Astrocyte (in vitro differentiated cells and primary cell): ENCODE measurements around the gene RNPS1.

Experiments
- EZH2 ChIP-seq: IDR thresholded peaks from 2 replicates; pipeline ENCODE4 v1.6.1; 2012; ENCODE audit warnings: mild to moderate bottlenecking, low read length, inconsistent platforms; ENCODE audit not compliant: insufficient read depth
- TF ChIP-seq, protein P1 (sequence below): IDR thresholded peaks from 2 replicates; pipeline ENCODE4 v1.5.1; 2011; ENCODE audit warnings: low read depth, mild to moderate bottlenecking, inconsistent platforms, low read length, moderate library complexity; ENCODE audit not compliant: insufficient read depth

DNA sequence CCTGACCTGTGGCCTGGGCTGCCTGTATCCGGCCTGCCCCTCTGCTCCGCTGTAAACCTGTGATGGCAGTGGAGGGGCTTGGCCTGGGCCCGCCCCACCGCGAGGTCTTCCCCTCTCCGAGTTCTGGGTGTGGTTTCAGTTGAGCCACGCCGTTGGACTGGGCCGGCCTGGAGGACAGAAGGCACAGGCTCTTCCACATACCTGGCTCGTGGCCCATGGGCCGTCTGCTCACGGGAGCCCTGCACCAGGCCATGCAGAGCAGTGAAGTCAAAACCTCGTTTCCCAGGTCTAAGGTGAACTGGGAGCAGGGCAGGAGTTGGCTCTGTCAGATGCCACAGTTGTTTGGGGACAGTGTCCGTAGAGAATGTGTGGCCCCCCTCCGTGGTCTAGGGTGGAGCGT, 5.6 kb upstream of the RNPS1 start:
- TF ChIP-seq, protein P1, sequence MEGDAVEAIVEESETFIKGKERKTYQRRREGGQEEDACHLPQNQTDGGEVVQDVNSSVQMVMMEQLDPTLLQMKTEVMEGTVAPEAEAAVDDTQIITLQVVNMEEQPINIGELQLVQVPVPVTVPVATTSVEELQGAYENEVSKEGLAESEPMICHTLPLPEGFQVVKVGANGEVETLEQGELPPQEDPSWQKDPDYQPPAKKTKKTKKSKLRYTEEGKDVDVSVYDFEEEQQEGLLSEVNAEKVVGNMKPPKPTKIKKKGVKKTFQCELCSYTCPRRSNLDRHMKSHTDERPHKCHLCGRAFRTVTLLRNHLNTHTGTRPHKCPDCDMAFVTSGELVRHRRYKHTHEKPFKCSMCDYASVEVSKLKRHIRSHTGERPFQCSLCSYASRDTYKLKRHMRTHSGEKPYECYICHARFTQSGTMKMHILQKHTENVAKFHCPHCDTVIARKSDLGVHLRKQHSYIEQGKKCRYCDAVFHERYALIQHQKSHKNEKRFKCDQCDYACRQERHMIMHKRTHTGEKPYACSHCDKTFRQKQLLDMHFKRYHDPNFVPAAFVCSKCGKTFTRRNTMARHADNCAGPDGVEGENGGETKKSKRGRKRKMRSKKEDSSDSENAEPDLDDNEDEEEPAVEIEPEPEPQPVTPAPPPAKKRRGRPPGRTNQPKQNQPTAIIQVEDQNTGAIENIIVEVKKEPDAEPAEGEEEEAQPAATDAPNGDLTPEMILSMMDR, result no peak
- TF ChIP-seq EZH2, result no peak
